Skin of body (tissue), 2 donors: ENCODE results near the gene ZSCAN30. TPM values are rescaled to one million over a fixed set of nuclear protein-coding genes. Genes with fewer than 3 reads are reported as not detected.
A peak's percentile ranks its signal among the peaks of the same experiment; 100 is the strongest.
"Not testable (repeated sequence)": the region's sequence is repeated elsewhere in the genome, so short reads cannot be mapped to it uniquely, and the experiment has no call there.

ENCODE experiments used
- DNase-seq: peaks from one replicate; lab custom pipeline; 2025; lab: John Stamatoyannopoulos, UW
- total RNA-seq: library from RNA; depleted of rRNA; stranded (reverse); fragments of >200 nt; gene quantifications from one replicate; pipeline ENCODE4 v1.2.3, GENCODE V29; 2014

Gene ZSCAN30
- total RNA-seq, 1 donor from 2014 or later = 19.7 TPM

- no peak for DNase-seq
Measured at GRCh38 chr18:35239314-35239713, 50.7 kb downstream of the ZSCAN30 start.

DNA sequence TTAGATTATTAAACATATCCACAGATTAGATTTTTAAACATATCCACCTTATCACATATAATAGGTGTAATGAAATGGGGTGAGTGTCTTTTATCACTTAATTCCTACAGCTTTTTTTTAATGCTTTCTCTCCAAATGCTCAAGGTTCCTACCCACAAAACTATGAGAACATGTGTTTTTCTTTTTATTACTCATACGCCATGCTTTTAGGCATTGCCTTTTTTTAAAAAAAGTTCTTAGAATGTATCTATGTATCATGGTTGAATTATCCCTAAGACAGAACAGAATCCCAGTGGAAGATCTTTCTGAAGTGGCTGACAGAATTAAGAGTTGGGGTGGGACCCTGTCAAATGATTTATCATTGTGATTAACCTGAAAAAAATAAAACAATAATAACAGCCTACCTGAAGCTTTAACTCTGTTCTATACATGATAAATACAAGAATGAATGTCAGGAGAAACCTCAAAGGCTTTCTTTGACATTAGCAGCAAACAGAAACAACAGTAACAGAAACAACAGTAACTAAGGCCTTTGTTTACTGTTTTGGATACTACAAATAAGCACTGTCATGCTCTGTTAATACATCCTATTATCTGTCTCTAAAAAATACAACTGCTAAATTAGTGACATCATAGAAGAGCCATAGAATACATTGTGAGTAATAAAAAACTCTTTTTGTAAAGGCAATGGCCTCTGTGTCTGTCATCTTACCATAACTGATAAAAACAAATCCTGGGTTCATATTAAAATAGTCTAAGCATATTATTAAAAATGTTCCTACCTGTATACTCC lies 53.3 kb downstream of the ZSCAN30 start:
- DNase-seq = no peak

GRCh38 chr18:35231052-35231451 lies 59.0 kb downstream of the ZSCAN30 start:
- DNase-seq = peak; percentile 61

DNA sequence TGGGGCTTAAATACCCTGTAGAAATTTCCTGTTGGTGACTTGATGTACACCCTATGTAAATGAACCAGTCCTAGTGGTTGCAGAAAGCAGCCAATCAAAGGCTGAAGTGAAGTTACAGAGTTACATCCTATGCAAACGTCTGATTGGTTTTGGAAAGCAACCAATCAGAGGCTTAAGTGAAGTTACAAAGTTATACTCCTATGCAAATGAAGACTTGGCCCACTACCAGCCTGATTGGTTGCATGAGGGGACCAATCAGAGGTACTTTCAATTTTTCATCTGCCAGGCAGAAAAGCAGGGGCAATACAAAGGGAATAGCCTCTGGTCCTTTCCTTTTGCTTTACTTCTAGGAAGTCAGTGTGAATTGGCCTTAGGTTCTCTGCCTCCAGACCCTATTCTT lies 62.8 kb downstream of the ZSCAN30 start:
- no peak for DNase-seq

DNA sequence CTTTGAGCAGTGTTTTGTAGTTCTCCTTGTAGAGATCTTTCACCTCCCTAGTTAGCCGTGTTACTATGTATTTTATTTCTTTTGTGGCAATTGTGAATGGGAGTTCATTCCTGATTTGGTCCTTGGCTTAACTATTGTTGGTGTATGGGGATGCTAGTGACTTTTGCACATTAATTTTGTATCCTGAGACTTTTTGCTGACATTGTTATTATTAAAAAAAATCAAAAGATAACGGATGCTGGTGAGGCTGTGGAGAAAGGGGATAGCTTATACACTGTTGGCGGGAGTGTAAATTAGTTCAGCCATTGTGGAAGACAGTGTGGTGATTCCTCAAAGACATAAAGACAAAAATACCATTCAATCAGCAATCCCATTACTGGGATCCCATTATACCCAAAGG lies 66.2 kb downstream of the ZSCAN30 start:
- no peak for DNase-seq

GRCh38 chr18:35220424-35220823 lies 69.6 kb downstream of the ZSCAN30 start:
- no peak for DNase-seq

DNA sequence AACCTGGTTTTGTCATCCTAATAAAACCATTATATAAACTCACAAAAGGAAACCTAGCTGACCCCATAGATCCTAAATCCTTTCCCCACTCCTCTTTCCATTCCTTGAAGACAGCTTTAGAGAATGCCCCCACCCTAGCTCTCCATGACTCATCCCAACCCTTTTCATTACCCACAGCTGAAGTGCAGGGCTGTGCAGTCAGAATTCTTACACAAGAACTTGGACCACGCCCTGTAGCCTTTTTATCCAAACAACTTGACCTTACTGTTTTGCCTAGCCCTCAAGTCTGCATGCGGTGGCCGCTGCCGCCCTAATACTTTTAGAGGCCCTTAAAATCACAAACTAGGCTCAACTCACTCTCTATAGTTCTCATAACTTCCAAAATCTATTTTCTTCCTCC lies 70.7 kb downstream of the ZSCAN30 start:
- DNase-seq = not testable (repeated sequence)

DNA sequence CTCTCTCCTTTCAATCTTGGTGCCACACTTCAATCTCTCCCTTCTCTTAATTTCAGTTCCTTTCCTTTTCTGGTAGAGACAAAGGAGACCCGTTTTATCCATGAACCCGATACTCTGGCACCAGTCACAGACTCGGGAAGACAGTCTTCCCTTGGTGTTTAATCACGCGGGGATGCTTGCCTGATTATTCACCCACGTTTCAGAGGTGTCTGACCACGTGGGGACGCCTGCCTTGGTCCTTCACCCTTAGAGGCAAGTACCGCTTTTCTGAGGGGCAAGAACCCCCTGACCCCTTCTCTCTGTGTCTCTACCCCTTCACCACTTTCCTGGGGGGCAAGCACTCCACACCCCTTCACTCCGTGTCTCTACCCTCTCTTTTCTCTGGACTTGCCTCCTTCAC lies 73.4 kb downstream of the ZSCAN30 start:
- DNase-seq = not testable (repeated sequence)

- DNase-seq = no peak
Measured at GRCh38 chr18:35215026-35215425, 75.0 kb downstream of the ZSCAN30 start.

DNA sequence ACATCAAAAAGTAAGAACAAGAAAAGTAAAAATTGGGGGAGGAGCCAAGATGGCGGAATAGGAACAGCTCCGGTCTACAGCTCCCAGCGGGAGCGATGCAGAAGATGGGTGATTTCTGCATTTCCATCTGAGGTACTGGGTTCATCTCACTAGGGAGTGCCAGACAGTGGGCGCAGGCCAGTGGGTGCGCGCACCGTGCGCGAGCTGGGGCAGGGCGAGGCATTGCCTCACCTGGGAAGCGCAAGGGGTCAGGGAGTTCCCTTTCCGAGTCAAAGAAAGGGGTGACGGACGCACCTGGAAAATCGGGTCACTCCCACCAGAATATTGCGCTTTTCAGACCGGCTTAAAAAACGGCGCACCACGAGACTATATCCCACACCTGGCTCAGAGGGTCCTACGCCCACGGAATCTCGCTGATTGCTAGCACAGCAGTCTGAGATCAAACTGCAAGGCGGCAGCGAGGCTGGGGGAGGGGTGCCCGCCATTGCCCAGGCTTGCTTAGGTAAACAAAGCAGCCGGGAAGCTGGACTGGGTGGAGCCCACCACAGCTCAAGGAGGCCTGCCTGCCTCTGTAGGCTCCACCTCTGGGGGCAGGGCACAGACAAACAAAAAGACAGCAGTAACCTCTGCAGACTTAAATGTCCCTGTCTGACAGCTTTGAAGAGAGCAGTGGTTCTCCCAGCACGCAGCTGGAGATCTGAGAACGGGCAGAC lies 84.1 kb downstream of the ZSCAN30 start:
- DNase-seq = not testable (repeated sequence)

DNA sequence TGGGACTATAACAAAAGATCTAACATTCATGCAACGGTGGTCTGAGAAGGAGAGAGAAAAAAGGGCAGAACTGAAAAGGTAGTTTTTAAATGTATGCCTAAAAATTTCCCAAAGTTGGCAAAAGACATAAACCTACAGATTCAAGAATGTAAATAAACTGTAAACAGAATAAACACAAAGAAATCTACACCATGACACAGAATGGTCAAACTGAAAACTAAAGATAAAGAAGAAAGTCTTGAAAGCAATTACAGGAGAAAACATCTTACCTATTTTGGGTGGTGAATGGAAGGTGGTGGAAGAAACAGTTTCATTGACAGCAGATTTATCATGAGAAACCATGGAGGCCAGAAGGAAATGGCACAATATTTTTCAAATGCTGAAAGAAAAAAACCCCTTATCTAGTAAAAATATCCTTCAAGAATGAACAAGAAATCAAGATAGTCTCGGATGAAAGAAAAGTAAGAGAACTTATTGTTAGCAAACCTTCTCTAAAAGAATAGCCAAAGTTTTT lies 84.8 kb downstream of the ZSCAN30 start:
- no peak for DNase-seq

DNA sequence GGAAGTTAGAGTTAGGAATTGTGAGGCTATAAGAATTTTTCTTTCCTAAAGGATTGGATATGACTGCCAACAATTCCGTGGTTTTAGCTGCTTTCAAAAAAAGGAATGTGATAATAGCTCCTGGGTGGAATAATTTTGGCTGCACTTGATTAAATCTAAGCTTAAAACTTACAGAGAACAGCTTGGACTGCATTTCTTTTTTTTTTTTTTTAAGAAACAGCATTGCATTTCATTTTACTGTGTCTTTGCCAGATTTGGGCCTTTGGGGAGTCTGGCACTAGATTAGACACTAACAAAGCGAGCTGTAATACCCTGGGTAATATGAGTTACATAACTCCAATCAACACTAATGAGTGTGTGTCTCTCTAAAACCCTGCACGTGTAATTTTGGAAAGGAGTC lies 87.0 kb downstream of the ZSCAN30 start:
- DNase-seq = peak; percentile 93

GRCh38 chr18:35201256-35201931 lies 88.6 kb downstream of the ZSCAN30 start:
- DNase-seq = no peak

Other genes starting within 250 kb of the ZSCAN30 start
- 23.3 TPM for gene MAPRE2, start 248.8 kb downstream of the ZSCAN30 start, total RNA-seq
- 28.7 TPM for gene ZNF397, start 49.2 kb downstream of the ZSCAN30 start, total RNA-seq
- 44.5 TPM for gene ZNF24, start 54.2 kb upstream of the ZSCAN30 start, total RNA-seq
- gene ZNF396, start 87.1 kb upstream of the ZSCAN30 start, total RNA-seq = 1.6 TPM
- 8.6 TPM for gene INO80C, start 207.7 kb upstream of the ZSCAN30 start, total RNA-seq